ENCODE results near the gene FRYL. TPM values are rescaled to one million over a fixed set of nuclear protein-coding genes. Genes with fewer than 3 reads are reported as not detected.
"Not testable (repeated sequence)": the region's sequence is repeated elsewhere in the genome, so short reads cannot be mapped to it uniquely, and the experiment has no call there.

The FRYL gene
- total RNA-seq, 1 experiment from 2014 or later = 53.9 TPM

- no peaks in the 10 kb centered on the region for H3K27me3 Mint-ChIP-seq (ENCODE audit: insufficient read depth, unreplicated experiment)
- H3K9me3 Mint-ChIP-seq (ENCODE audit: unreplicated experiment) = no peaks in the 10 kb centered on the region
- BruUV-seq (replicated peaks) = no TSS peak
- peaks cover 6% of the 10 kb centered on the region for H3K36me3 Mint-ChIP-seq (ENCODE audit: insufficient read depth, unreplicated experiment)
- POLR2A ChIA-PET = interaction anchor here (0.6 to 1.1 kb wide), 2 partner anchors 32 to 34 kb away, joined by 3 read pairs; no protein-coding TSS in a partner anchor
- TF ChIP-seq, protein P1, sequence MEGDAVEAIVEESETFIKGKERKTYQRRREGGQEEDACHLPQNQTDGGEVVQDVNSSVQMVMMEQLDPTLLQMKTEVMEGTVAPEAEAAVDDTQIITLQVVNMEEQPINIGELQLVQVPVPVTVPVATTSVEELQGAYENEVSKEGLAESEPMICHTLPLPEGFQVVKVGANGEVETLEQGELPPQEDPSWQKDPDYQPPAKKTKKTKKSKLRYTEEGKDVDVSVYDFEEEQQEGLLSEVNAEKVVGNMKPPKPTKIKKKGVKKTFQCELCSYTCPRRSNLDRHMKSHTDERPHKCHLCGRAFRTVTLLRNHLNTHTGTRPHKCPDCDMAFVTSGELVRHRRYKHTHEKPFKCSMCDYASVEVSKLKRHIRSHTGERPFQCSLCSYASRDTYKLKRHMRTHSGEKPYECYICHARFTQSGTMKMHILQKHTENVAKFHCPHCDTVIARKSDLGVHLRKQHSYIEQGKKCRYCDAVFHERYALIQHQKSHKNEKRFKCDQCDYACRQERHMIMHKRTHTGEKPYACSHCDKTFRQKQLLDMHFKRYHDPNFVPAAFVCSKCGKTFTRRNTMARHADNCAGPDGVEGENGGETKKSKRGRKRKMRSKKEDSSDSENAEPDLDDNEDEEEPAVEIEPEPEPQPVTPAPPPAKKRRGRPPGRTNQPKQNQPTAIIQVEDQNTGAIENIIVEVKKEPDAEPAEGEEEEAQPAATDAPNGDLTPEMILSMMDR (IDR thresholded peaks at IDR 0.05; ENCODE audit: unreplicated experiment) = no peak
- peaks cover 35% of the 10 kb centered on the region for H3K4me1 Mint-ChIP-seq (ENCODE audit: insufficient read depth, unreplicated experiment)
- no peak for DNase-seq (ENCODE audit: unreplicated experiment)
- H3K27ac Mint-ChIP-seq (ENCODE audit: low read depth, unreplicated experiment) = peak overlapping the region; percentile 70
- no peak overlapping the region for H3K4me3 Mint-ChIP-seq (ENCODE audit: unreplicated experiment)
- CTCF ChIA-PET = interaction anchor here (0.6 to 0.7 kb wide), 2 partner anchors 20 to 217 kb away, joined by 3 to 4 read pairs; no protein-coding TSS in a partner anchor
- intact Hi-C loops (cut with micrococcal nuclease) = no loop called here
Measured at GRCh38 chr4:48746608-48747362, 33.3 kb downstream of the FRYL start.

DNA sequence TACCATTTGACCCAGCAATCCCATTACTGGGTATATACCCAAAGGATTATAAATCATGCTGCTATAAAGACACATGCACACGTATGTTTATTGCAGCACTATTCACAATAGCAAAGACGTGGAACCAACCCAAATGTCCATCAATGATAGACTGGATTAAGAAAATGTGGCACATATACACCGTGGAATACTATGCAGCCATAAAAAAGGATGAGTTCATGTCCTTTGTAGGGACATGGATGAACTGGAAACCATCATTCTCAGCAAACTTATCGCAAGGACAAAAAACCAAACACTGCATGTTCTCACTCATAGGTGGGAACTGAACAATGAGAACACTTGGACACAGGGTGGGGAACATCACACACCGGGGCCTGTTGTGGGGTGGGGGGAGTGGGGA lies 34.9 kb downstream of the FRYL start:
- DNase-seq (ENCODE audit: unreplicated experiment); H3K9me3 Mint-ChIP-seq (ENCODE audit: unreplicated experiment); BruUV-seq (replicated peaks); H3K36me3 Mint-ChIP-seq (ENCODE audit: insufficient read depth, unreplicated experiment); H3K27ac Mint-ChIP-seq (ENCODE audit: low read depth, unreplicated experiment); H3K27me3 Mint-ChIP-seq (ENCODE audit: insufficient read depth, unreplicated experiment); intact Hi-C loops (cut with micrococcal nuclease); H3K4me3 Mint-ChIP-seq (ENCODE audit: unreplicated experiment); POLR2A ChIA-PET; CTCF ChIA-PET: not testable (repeated sequence)
- H3K4me1 Mint-ChIP-seq (ENCODE audit: insufficient read depth, unreplicated experiment) = peaks cover 22% of the 10 kb centered on the region

GRCh38 chr4:48742412-48742811 lies 37.7 kb downstream of the FRYL start:
- POLR2A ChIA-PET = interaction anchor here (0.7 kb wide), 1 partner anchor 106 kb away, joined by 3 read pairs; no protein-coding TSS in a partner anchor
- Mint-ChIP-seq H3K27ac (ENCODE audit: low read depth, unreplicated experiment) (no peak overlapping the region), H3K9me3 (ENCODE audit: unreplicated experiment) (no peaks in the 10 kb centered on the region), H3K27me3 (ENCODE audit: insufficient read depth, unreplicated experiment) (no peaks in the 10 kb centered on the region), H3K4me1 (ENCODE audit: insufficient read depth, unreplicated experiment) (peaks cover 22% of the 10 kb centered on the region), H3K4me3 (ENCODE audit: unreplicated experiment) (no peak overlapping the region), H3K36me3 (ENCODE audit: insufficient read depth, unreplicated experiment) (no peaks in the 10 kb centered on the region)
- intact Hi-C loops (cut with micrococcal nuclease) = no loop called here
- no TSS peak for BruUV-seq (replicated peaks)
- TF ChIP-seq, protein P1 (IDR thresholded peaks at IDR 0.05; ENCODE audit: unreplicated experiment) = no peak
- DNase-seq (ENCODE audit: unreplicated experiment) = no peak
- CTCF ChIA-PET = interaction anchor here (0.5 kb wide), 1 partner anchor 103 kb away, joined by 3 read pairs; no protein-coding TSS in a partner anchor

DNA sequence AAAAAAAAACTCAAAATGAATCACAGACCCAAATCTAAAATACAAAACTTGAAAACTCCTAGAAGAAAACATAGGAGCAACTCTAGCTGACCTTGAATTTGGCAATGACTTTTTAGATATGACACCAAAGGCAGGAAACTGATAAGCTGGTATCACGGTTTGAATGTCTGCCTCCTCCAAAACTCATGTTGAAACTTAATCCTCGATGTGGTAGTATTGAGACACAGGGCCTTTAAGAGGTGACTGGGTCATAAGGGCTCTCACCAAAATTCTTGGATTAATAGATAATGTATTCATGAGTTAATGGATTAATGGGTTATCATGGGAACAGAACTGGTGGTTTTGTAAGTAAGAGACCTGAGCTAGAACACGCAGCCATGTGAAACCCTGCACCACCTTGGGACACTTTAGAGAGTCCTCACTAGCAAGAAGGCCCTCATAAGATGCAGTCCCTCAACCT lies 40.5 kb downstream of the FRYL start:
- H3K4me3 Mint-ChIP-seq (ENCODE audit: unreplicated experiment) = no peak overlapping the region
- intact Hi-C loops (cut with micrococcal nuclease) = no loop called here
- BruUV-seq (replicated peaks) = no TSS peak
- H3K36me3 Mint-ChIP-seq (ENCODE audit: insufficient read depth, unreplicated experiment) = no peaks in the 10 kb centered on the region
- H3K9me3 Mint-ChIP-seq (ENCODE audit: unreplicated experiment) = no peaks in the 10 kb centered on the region
- H3K27me3 Mint-ChIP-seq (ENCODE audit: insufficient read depth, unreplicated experiment) = no peaks in the 10 kb centered on the region
- H3K4me1 Mint-ChIP-seq (ENCODE audit: insufficient read depth, unreplicated experiment) = peaks cover 13% of the 10 kb centered on the region
- no peak for DNase-seq (ENCODE audit: unreplicated experiment)
- POLR2A ChIA-PET = interaction anchor here (0.7 to 1.0 kb wide), 3 partner anchors 12 to 39 kb away, joined by 3 to 5 read pairs (median 4); no protein-coding TSS in a partner anchor
- CTCF ChIA-PET = interaction anchor here (0.8 kb wide), 1 partner anchor 120 kb away, joined by 3 read pairs; no protein-coding TSS in a partner anchor
- H3K27ac Mint-ChIP-seq (ENCODE audit: low read depth, unreplicated experiment) = no peak overlapping the region
- TF ChIP-seq, protein P1 (IDR thresholded peaks at IDR 0.05; ENCODE audit: unreplicated experiment) = no peak
